A673 (cell line): ENCODE measurements around the gene HDAC10. TPM values are rescaled to one million over a fixed set of nuclear protein-coding genes. Genes with fewer than 3 reads are reported as not detected.
"Not testable (repeated sequence)": the region's sequence is repeated elsewhere in the genome, so short reads cannot be mapped to it uniquely, and the experiment has no call there.

Source experiments
- BruUV-seq: library from RNA; stranded (reverse); fragments of 400-500 nt; replicated peaks from 2 replicates; lab custom pipeline; 2021; lab: Mats Ljungman, UMichigan
- CTCF ChIA-PET: fragments of 300-600 bp; sonication (Branson Sonifier 250); formaldehyde crosslinking; loops from one replicate; lab custom pipeline; 2022; ENCODE audit warnings: antibody characterized with exemption; lab: Charles Lee
- POLR2A ChIA-PET: fragments of 300-600 bp; sonication (Branson Sonifier 250); formaldehyde crosslinking; loops from one replicate; lab custom pipeline; 2022; ENCODE audit warnings: antibody characterized with exemption; ENCODE audit not compliant: low non-redundant PET; lab: Charles Lee
- DNase-seq: peaks from one replicate; pipeline ENCODE4 v3.0.0-alpha.2; 2015; ENCODE audit warnings: low spot score
- H3K27ac ChIP-seq: fragments of 200-600 bp; sonication (generic); 2 replicates; pipeline ENCODE4 v1.5.1; 2016; ENCODE audit warnings: mixed run types, low read depth, mild to moderate bottlenecking, mixed read lengths, antibody characterized with exemption, low read length; ENCODE audit not compliant: poor library complexity, severe bottlenecking
- H3K27me3 ChIP-seq: fragments of 200-600 bp; sonication (generic); replicated peaks from 2 replicates; pipeline ENCODE4 v1.6.1; 2017; ENCODE audit warnings: mixed run types, low read depth, mild to moderate bottlenecking, mixed read lengths, antibody characterized with exemption, low read length; ENCODE audit not compliant: insufficient read depth, poor library complexity
- H3K36me3 ChIP-seq: fragments of 200-600 bp; sonication (generic); 2 replicates; pipeline ENCODE4 v1.6.1; 2016; ENCODE audit warnings: mixed run types, mild to moderate bottlenecking, mixed read lengths, antibody characterized with exemption, low read length; ENCODE audit not compliant: insufficient read depth, poor library complexity, severe bottlenecking
- H3K4me1 ChIP-seq: fragments of 200-600 bp; sonication (generic); 2 replicates; pipeline ENCODE4 v1.6.1; 2017; ENCODE audit warnings: mixed run types, mild to moderate bottlenecking, mixed read lengths, antibody characterized with exemption, low read length; ENCODE audit not compliant: insufficient read depth, poor library complexity, severe bottlenecking
- H3K4me3 ChIP-seq: fragments of 200-600 bp; sonication (generic); 2 replicates; pipeline ENCODE4 v1.5.1; 2016; ENCODE audit warnings: low read depth, mixed run types, mild to moderate bottlenecking, mixed read lengths, low read length; ENCODE audit not compliant: poor library complexity, severe bottlenecking
- H3K9me3 ChIP-seq: fragments of 200-600 bp; sonication (generic); 2 replicates; pipeline ENCODE4 v1.6.1; 2016; ENCODE audit warnings: mixed run types, low read depth, mild to moderate bottlenecking, mixed read lengths, antibody characterized with exemption, low read length; ENCODE audit not compliant: poor library complexity, severe bottlenecking
- CTCF ChIP-seq: fragments of 300-800, 200-600 bp; sonication (generic); conservative IDR thresholded peaks from 2 replicates; pipeline ENCODE4 v1.5.1; 2017; ENCODE audit warnings: low read depth, mild to moderate bottlenecking, antibody characterized with exemption, low read length, moderate library complexity, mixed read lengths
- EZH2 ChIP-seq: fragments of 200-600 bp; sonication (generic); IDR thresholded peaks from 2 replicates; pipeline ENCODE4 v1.6.1; 2017; ENCODE audit warnings: borderline replicate concordance, low read depth, mild to moderate bottlenecking, mixed read lengths, antibody characterized with exemption, low read length; ENCODE audit not compliant: poor library complexity, severe bottlenecking
- intact Hi-C: fragments of 100-400 bp; cut with micrococcal nuclease; formaldehyde crosslinking; loops from one replicate; pipeline ENCODE4 v1.10.0; 2022; ENCODE audit not compliant: unreplicated experiment
- total RNA-seq: library from RNA; stranded (reverse); gene quantifications from 2 replicates; pipeline ENCODE4 v1.2.3, GENCODE V29; 2021

HDAC10 gene
- total RNA-seq, 1 experiment from 2014 or later: 38.6 TPM

GRCh38 chr22:50274311-50274710, 23.2 kb upstream of the HDAC10 start:
- intact Hi-C loops: loop anchor here (10.0 kb wide), 1 partner anchor 220 kb away; no protein-coding TSS in a partner anchor
- peak; percentile 78 for DNase-seq
- Histone ChIP-seq H3K36me3 (peaks cover 46% of the 10 kb centered on the region), H3K27ac (peak overlapping the region; percentile 10), H3K9me3 (no peaks in the 10 kb centered on the region), H3K27me3 (no peaks in the 10 kb centered on the region), H3K4me3 (no peak overlapping the region), H3K4me1 (peaks cover 30% of the 10 kb centered on the region)
- TF ChIP-seq CTCF: peak; percentile 45
- TF ChIP-seq EZH2: no peak
- POLR2A ChIA-PET: no interaction called here
- no TSS peak for BruUV-seq
- CTCF ChIA-PET: no interaction called here

GRCh38 chr22:50273781-50274180, 22.7 kb upstream of the HDAC10 start:
- H3K27ac ChIP-seq: peak overlapping the region; percentile 10
- BruUV-seq, DNase-seq, CTCF ChIA-PET, POLR2A ChIA-PET, H3K9me3 ChIP-seq, H3K4me3 ChIP-seq, H3K27me3 ChIP-seq: not testable (repeated sequence)
- H3K36me3 ChIP-seq: peaks cover 41% of the 10 kb centered on the region
- peaks cover 35% of the 10 kb centered on the region for H3K4me1 ChIP-seq
- intact Hi-C loops: loop anchor here (10.0 kb wide), 1 partner anchor 221 kb away; no protein-coding TSS in a partner anchor

GRCh38 chr22:50273352-50273751, 22.3 kb upstream of the HDAC10 start:
- H3K4me3 ChIP-seq, BruUV-seq, POLR2A ChIA-PET, CTCF ChIA-PET, H3K27me3 ChIP-seq, H3K9me3 ChIP-seq, DNase-seq, H3K27ac ChIP-seq: not testable (repeated sequence)
- peaks cover 37% of the 10 kb centered on the region for H3K36me3 ChIP-seq
- peaks cover 39% of the 10 kb centered on the region for H3K4me1 ChIP-seq
- intact Hi-C loops: loop anchor here (10.0 kb wide), 1 partner anchor 221 kb away; no protein-coding TSS in a partner anchor

- BruUV-seq: no TSS peak
- intact Hi-C loops: loop anchor here (10.0 kb wide), 1 partner anchor 223 kb away; no protein-coding TSS in a partner anchor
- POLR2A ChIA-PET: interaction anchor here (0.6 kb wide), 1 partner anchor 61 kb away, joined by 8 read pairs; no protein-coding TSS in a partner anchor
- H3K4me3 ChIP-seq: no peak overlapping the region
- no peak overlapping the region for H3K27ac ChIP-seq
- peaks cover 45% of the 10 kb centered on the region for H3K4me1 ChIP-seq
- CTCF ChIA-PET: interaction anchor here (0.9 kb wide), 1 partner anchor 69 kb away, joined by 3 read pairs; no protein-coding TSS in a partner anchor
- H3K27me3 ChIP-seq: no peaks in the 10 kb centered on the region
- no peak for DNase-seq
- H3K9me3 ChIP-seq: no peaks in the 10 kb centered on the region
- TF ChIP-seq CTCF (no peak), EZH2 (no peak)
- peaks cover 25% of the 10 kb centered on the region for H3K36me3 ChIP-seq
These were observed 21.2 kb upstream of the HDAC10 start for GRCh38 chr22:50272044-50272802.
